B cell (primary cell): ENCODE data around the gene POLR3B. TPM values are rescaled to one million over a fixed set of nuclear protein-coding genes. Genes with fewer than 3 reads are reported as not detected.

ENCODE experiments used
- ATAC-seq: fragments of 200-7000 bp; cut with Tn5 transposase; one replicate; pipeline ENCODE4 v1.10.0; 2021; ENCODE audit warnings: low read depth, mild to moderate bottlenecking, moderate number of reproducible peaks, moderate library complexity
- CTCF ChIA-PET: fragments of 350-600 bp; sonication (Branson Sonifier 250); formaldehyde crosslinking; loops from one replicate; lab custom pipeline; 2021; ENCODE audit warnings: antibody characterized with exemption, inconsistent platforms; lab: Charles Lee
- POLR2A ChIA-PET: fragments of 350-600 bp; sonication (Branson Sonifier 250); formaldehyde crosslinking; loops from one replicate; lab custom pipeline; 2021; ENCODE audit warnings: antibody characterized with exemption; lab: Charles Lee
- DNase-seq: peaks from one replicate; pipeline ENCODE4 v3.0.0; 2013
- H2AFZ ChIP-seq: 2 replicates; pipeline ENCODE4 v1.6.1; 2012; ENCODE audit warnings: mild to moderate bottlenecking, low read depth, low read length; ENCODE audit not compliant: insufficient read depth, poor library complexity, severe bottlenecking
- H3K27ac ChIP-seq, 2 donors: 1 replicate in 1 of 2; 2 replicates in 1 of 2; pipeline ENCODE4 v1.5.1; 2012 to 2013; ENCODE audit warnings: low read length in 2 of 2, mild to moderate bottlenecking in 2 of 2, moderate library complexity in 1 of 2
- H3K27me3 ChIP-seq, 4 experiments: fragments of 200-600 bp in 1 of 4; sonication (generic) in 1 of 4; replicated peaks in 1 of 4; 1 replicate in 2 of 4; 2 replicates in 2 of 4; pipeline versions ENCODE4 v1.6.1 to v1.7.0; 2013 to 2016; ENCODE audit warnings: low read length in 3 of 4, mild to moderate bottlenecking in 2 of 4, mixed read lengths in 1 of 4, moderate library complexity in 1 of 4; ENCODE audit not compliant: insufficient read depth in 4 of 4, control insufficient read depth in 3 of 4; ENCODE audit errors: control extremely low read depth in 1 of 4
- H3K36me3 ChIP-seq, 2 experiments: replicated peaks in 1 of 2; 1 replicate in 1 of 2; 2 replicates in 1 of 2; pipeline versions ENCODE4 v1.6.1 to v1.7.1; 2013; ENCODE audit warnings: low read length in 1 of 2; ENCODE audit not compliant: insufficient read depth in 2 of 2, control insufficient read depth in 1 of 2; ENCODE audit errors: control extremely low read depth in 1 of 2, extremely low read depth in 1 of 2
- H3K4me1 ChIP-seq, 2 donors: fragments of 200-600 bp in 1 of 2; sonication (generic) in 1 of 2; 1 replicate in 1 of 2; 2 replicates in 1 of 2; pipeline versions ENCODE4 v1.5.1 to v1.6.1; 2013 to 2017; ENCODE audit warnings: low read length in 2 of 2; ENCODE audit not compliant: control insufficient read depth in 2 of 2, insufficient read depth in 2 of 2
- H3K4me2 ChIP-seq: replicated peaks from 2 replicates; pipeline ENCODE3; 2012; ENCODE audit warnings: mild to moderate bottlenecking, low read depth, low read length; ENCODE audit not compliant: poor library complexity, severe bottlenecking
- H3K4me3 ChIP-seq, 5 experiments: fragments of 200-600 bp in 1 of 5; sonication (generic) in 1 of 5; 1 replicate in 3 of 5; 2 replicates in 2 of 5; pipeline versions ENCODE4 v1.5.1 to v1.7.0; 2011 to 2016; ENCODE audit warnings: low read length in 4 of 5, mild to moderate bottlenecking in 4 of 5, low read depth in 2 of 5, control low read depth in 1 of 5, moderate library complexity in 1 of 5; ENCODE audit not compliant: insufficient read depth in 1 of 5; ENCODE audit errors: control extremely low read depth in 1 of 5, extremely low read depth in 1 of 5
- H3K79me2 ChIP-seq: fragments of 200-600 bp; sonication (generic); one replicate; pipeline ENCODE4 v1.6.0; 2016; ENCODE audit warnings: low read length; ENCODE audit not compliant: control insufficient read depth, insufficient read depth
- H3K9ac ChIP-seq: fragments of 200-600 bp; sonication (generic); 2 replicates; pipeline ENCODE4 v1.6.1; 2017; ENCODE audit warnings: mild to moderate bottlenecking, low read length, moderate library complexity
- H3K9me3 ChIP-seq, 3 donors: one replicate each; pipeline versions ENCODE4 v1.6.1 to v1.7.1; 2013; ENCODE audit warnings: low read length in 2 of 3; ENCODE audit not compliant: control insufficient read depth in 2 of 3, insufficient read depth in 1 of 3; ENCODE audit errors: control extremely low read depth in 1 of 3
- H4K20me1 ChIP-seq: 2 replicates; pipeline ENCODE4 v1.6.0; 2012; ENCODE audit warnings: mild to moderate bottlenecking, low read length; ENCODE audit not compliant: insufficient read depth, control insufficient read depth, poor library complexity, severe bottlenecking
- H3K27ac Mint-ChIP-seq: one replicate; pipeline ENCODE4 v1.8.0; 2021; ENCODE audit warnings: mixed read lengths
- H3K27me3 Mint-ChIP-seq: one replicate; pipeline ENCODE4 v1.8.0; 2021; ENCODE audit warnings: mixed read lengths
- H3K4me1 Mint-ChIP-seq: one replicate; pipeline ENCODE4 v1.8.0; 2021; ENCODE audit warnings: mixed read lengths
- H3K4me3 Mint-ChIP-seq: one replicate; pipeline ENCODE4 v1.8.0; 2021; ENCODE audit warnings: mixed read lengths
- H3K9me3 Mint-ChIP-seq: one replicate; pipeline ENCODE4 v1.8.0; 2022; ENCODE audit warnings: mixed read lengths; ENCODE audit not compliant: insufficient read depth
- EZH2 ChIP-seq: IDR thresholded peaks from 2 replicates; pipeline ENCODE4 v1.6.1; 2012; ENCODE audit warnings: borderline replicate concordance, low read depth, mild to moderate bottlenecking, moderate library complexity, low read length; ENCODE audit not compliant: insufficient read depth, poor library complexity, severe bottlenecking
- WGBS: methylation state at CpG from one replicate; pipeline ENCODE4 v1.1.5; 2013; ENCODE audit warnings: missing lambda C conversion rate; ENCODE audit not compliant: insufficient coverage; 5-methylcytosine and 5-hydroxymethylcytosine counted together
- intact Hi-C: fragments of 100-400 bp; cut with micrococcal nuclease; formaldehyde crosslinking; loops from one replicate; pipeline ENCODE4 v1.10.0; 2022
- polyA plus RNA-seq: library from polyadenylated mRNA; depleted of rRNA; stranded (reverse); fragments of >200 nt; gene quantifications from 2 replicates; pipeline ENCODE4 v1.2.3, GENCODE V29; 2012
- total RNA-seq, 2 donors: library from RNA; stranded (reverse); fragments of 120-200 nt in 1 of 2; gene quantifications; 1 replicate in 1 of 2; 2 replicates in 1 of 2; pipeline versions ENCODE4 v1.2.3 to v1.2.4, GENCODE V29; 2013 to 2022
- TF ChIP-seq, protein P1 (sequence below): fragments of 200-600 bp; IDR thresholded peaks from one replicate; pipeline ENCODE4 v1.8.0; 2022; ENCODE audit warnings: antibody characterized with exemption, mild to moderate bottlenecking

Gene POLR3B
- total and polyA plus RNA-seq, 2 donors (not counting 1 experiment from before 2014, with no cell fraction given): 1.3 to 9.7 TPM

DNA sequence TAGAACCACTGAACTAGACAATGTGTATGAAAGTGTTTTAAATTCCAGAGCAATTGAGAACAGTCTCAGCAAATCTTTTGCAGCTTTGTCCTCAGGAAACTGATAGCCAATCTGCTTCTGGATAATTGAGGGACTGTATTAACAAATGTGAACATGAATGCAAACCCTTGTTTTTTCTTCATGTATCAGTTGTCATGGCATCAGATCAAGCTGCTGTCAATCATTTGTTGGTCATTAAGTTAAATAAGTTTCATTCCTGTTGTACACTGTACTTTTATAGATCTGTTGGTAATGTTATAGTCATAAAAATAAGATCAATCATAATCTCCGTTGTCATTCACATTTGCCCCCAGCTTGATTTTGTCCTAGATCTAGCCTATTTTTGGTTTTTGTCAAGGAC lies 159.8 kb downstream of the POLR3B start:
- H3K27ac Mint-ChIP-seq: no peak overlapping the region
- no peak overlapping the region for H3K4me3 ChIP-seq
- no peaks in the 10 kb centered on the region for H4K20me1 ChIP-seq
- peaks cover 2% of the 10 kb centered on the region for H3K9me3 Mint-ChIP-seq
- H3K4me1 ChIP-seq: no peaks in the 10 kb centered on the region
- no peak overlapping the region for H3K4me3 Mint-ChIP-seq
- no peak for ATAC-seq
- TF ChIP-seq, protein P1, sequence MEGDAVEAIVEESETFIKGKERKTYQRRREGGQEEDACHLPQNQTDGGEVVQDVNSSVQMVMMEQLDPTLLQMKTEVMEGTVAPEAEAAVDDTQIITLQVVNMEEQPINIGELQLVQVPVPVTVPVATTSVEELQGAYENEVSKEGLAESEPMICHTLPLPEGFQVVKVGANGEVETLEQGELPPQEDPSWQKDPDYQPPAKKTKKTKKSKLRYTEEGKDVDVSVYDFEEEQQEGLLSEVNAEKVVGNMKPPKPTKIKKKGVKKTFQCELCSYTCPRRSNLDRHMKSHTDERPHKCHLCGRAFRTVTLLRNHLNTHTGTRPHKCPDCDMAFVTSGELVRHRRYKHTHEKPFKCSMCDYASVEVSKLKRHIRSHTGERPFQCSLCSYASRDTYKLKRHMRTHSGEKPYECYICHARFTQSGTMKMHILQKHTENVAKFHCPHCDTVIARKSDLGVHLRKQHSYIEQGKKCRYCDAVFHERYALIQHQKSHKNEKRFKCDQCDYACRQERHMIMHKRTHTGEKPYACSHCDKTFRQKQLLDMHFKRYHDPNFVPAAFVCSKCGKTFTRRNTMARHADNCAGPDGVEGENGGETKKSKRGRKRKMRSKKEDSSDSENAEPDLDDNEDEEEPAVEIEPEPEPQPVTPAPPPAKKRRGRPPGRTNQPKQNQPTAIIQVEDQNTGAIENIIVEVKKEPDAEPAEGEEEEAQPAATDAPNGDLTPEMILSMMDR: no peak
- TF ChIP-seq EZH2: no peak
- POLR2A ChIA-PET: no interaction called here
- peaks cover 13% of the 10 kb centered on the region for H3K27me3 Mint-ChIP-seq
- CTCF ChIA-PET: no interaction called here
- H3K27me3 ChIP-seq: no peaks in the 10 kb centered on the region
- no peak overlapping the region for H2AFZ ChIP-seq
- H3K79me2 ChIP-seq: no peaks in the 10 kb centered on the region
- no peaks in the 10 kb centered on the region for H3K4me1 Mint-ChIP-seq
- intact Hi-C loops: no loop called here
- peaks cover 0 to 5% (median 0%) of the 10 kb centered on the region in 3 donors for H3K9me3 ChIP-seq
- H3K9ac ChIP-seq: no peak overlapping the region
- H3K27ac ChIP-seq: no peak overlapping the region
- WGBS: 100% methylated on average over 1 of the region's 1 CpG
- no peak overlapping the region for H3K4me2 ChIP-seq
- DNase-seq: no peak
- no peaks in the 10 kb centered on the region for H3K36me3 ChIP-seq

DNA sequence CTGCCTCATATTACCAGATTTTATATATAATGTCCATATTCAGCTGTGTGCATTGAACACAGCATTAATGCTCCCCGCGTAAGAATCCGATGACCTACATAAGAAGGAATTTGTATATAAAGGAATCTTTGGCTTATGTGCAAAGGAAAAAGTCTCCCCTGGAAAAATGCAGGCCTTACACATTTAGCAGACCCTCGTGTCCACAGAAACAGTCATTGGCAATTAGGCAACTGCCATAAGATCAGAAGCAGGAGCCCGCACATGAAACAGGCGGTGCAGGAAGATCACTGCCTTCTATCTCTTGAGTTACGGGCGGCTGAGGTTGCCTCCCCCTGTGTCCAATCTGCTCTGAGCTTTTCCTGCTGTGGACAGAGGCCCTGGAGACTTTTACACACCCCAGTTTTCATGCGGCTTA lies 162.1 kb downstream of the POLR3B start:
- Histone ChIP-seq H3K27ac (no peak overlapping the region), H3K9me3 (no peaks in the 10 kb centered on the region), H2AFZ (no peak overlapping the region), H3K9ac (no peak overlapping the region), H3K36me3 (no peaks in the 10 kb centered on the region), H3K79me2 (no peaks in the 10 kb centered on the region), H3K4me2 (no peak overlapping the region), H3K4me1 (no peaks in the 10 kb centered on the region), H4K20me1 (no peaks in the 10 kb centered on the region), H3K4me3 (no peak overlapping the region), H3K27me3 (no peaks in the 10 kb centered on the region)
- ATAC-seq (no peak), DNase-seq (no peak)
- Mint-ChIP-seq H3K4me3 (no peak overlapping the region), H3K27ac (no peak overlapping the region), H3K27me3 (peaks cover 17% of the 10 kb centered on the region), H3K9me3 (no peaks in the 10 kb centered on the region), H3K4me1 (no peaks in the 10 kb centered on the region)
- no peak for TF ChIP-seq EZH2
- TF ChIP-seq, protein P1: no peak
- CTCF ChIA-PET: no interaction called here
- 99% methylated on average over 9 of the region's 9 CpGs for WGBS
- intact Hi-C loops: no loop called here
- POLR2A ChIA-PET: no interaction called here
